Breast epithelium (tissue), 3 donors: ENCODE measurements around the gene C1QL2.

Source experiments
- POLR2A ChIP-seq: fragments of 450-650 bp; IDR thresholded peaks from one replicate; pipeline ENCODE4 v1.6.1; 2016; ENCODE audit warnings: antibody characterized with exemption, mild to moderate bottlenecking, moderate library complexity
- TF ChIP-seq, protein P1 (sequence below), 3 donors: fragments of 450-650 bp; IDR thresholded peaks; one replicate each; pipeline ENCODE4 v1.5.1; 2016 to 2017; ENCODE audit warnings: antibody characterized with exemption in 3 of 3, mild to moderate bottlenecking in 3 of 3, moderate library complexity in 3 of 3

DNA sequence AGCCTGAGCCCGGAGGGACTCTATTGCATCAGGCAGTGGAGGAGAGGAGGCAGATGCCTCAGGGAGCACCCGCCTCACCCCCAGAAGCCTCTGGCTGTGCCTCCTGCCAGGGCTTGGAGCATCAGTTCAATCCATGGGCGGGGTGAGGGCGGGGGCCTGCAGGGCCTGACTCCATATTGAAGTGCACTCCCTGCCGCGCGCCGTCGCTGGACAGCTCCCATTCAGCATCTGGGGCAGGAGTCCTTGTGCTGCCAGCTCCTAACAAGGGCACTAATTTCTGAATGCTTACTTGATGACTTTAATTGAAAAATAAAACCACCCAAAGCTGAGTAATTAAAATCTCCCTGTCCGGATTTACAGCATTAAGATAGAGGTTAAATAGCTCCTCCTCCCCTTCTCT, 23.8 kb downstream of the C1QL2 start:
- no peak for TF ChIP-seq POLR2A
- TF ChIP-seq, protein P1, sequence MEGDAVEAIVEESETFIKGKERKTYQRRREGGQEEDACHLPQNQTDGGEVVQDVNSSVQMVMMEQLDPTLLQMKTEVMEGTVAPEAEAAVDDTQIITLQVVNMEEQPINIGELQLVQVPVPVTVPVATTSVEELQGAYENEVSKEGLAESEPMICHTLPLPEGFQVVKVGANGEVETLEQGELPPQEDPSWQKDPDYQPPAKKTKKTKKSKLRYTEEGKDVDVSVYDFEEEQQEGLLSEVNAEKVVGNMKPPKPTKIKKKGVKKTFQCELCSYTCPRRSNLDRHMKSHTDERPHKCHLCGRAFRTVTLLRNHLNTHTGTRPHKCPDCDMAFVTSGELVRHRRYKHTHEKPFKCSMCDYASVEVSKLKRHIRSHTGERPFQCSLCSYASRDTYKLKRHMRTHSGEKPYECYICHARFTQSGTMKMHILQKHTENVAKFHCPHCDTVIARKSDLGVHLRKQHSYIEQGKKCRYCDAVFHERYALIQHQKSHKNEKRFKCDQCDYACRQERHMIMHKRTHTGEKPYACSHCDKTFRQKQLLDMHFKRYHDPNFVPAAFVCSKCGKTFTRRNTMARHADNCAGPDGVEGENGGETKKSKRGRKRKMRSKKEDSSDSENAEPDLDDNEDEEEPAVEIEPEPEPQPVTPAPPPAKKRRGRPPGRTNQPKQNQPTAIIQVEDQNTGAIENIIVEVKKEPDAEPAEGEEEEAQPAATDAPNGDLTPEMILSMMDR (IDR thresholded peaks at IDR 0.05): no peak
